ENCODE measurements around the gene ZNF660.

DNA sequence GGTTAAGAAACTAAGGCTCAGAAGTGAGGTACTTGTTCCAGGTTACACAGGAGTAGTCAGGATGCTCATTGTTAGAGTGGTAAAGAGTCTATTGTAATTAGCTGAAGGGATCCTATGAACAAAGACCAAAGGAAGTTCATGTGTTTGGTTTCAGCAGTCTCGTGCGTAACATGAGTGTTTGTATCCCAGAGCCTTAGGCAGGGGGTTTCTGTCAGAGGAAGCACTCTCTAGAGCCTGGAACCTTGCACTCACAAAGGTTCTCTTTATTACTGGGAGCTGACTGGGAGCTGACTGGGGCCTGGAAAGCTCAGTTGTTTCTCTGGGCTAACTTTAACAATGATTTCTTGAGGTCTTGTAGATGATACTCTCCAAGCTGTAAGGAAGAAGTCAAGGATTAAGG is 44.0 kb downstream of the ZNF660 start:
- TF ChIP-seq CTCF (conservative IDR thresholded peaks at IDR 0.05; ENCODE audit: low read depth, low read length): no peak
- no peak for TF ChIP-seq EZH2 (IDR thresholded peaks at IDR 0.05; ENCODE audit: borderline replicate concordance, low read depth, low read length, poor library complexity, severe bottlenecking)

All from A673 (cell line).